ENCODE results near the gene HNRNPH3. TPM values are rescaled to one million over a fixed set of nuclear protein-coding genes. Genes with fewer than 3 reads are reported as not detected.

Gene HNRNPH3
- total RNA-seq (2012; rRNA removed): 12.4 and 15.5 TPM in 2 replicates

- Histone ChIP-seq H3K4me2 (ENCODE audit: low read length) (peak within 1 kb of the TSS; percentile 97), H3K9me3 (replicated peaks; ENCODE audit: low read length) (no peaks in the 10 kb centered on the region), H3K36me3 (ENCODE audit: insufficient read depth, low read length) (peaks cover 5% of the 10 kb centered on the region), H3K4me3 (ENCODE audit: low read length) (peak within 1 kb of the TSS; percentile 96), H3K27me3 (ENCODE audit: control insufficient read depth, insufficient read depth, low read length) (no peaks in the 10 kb centered on the region), H3K4me1 (ENCODE audit: control insufficient read depth, insufficient read depth, low read length) (peaks cover 44% of the 10 kb centered on the region), H3K9ac (ENCODE audit: low read depth, low read length) (peak within 1 kb of the TSS; percentile 100)
These were observed at the start of gene HNRNPH3 for GRCh38 chr10:68331455-68332258. TSS of gene HNRNPH3 (plus strand) at chr10:68332064. CDS start at chr10:68337222, 5,158 bp downstream.

- H3K36me3 ChIP-seq (ENCODE audit: insufficient read depth, low read length): no peaks in the 10 kb centered on the region
- H3K9me3 ChIP-seq (replicated peaks; ENCODE audit: low read length): no peaks in the 10 kb centered on the region
- peak overlapping the region; percentile 44 for H3K4me2 ChIP-seq (ENCODE audit: low read length)
- H3K27me3 ChIP-seq (ENCODE audit: control insufficient read depth, insufficient read depth, low read length): no peaks in the 10 kb centered on the region
- H3K4me1 ChIP-seq (ENCODE audit: control insufficient read depth, insufficient read depth, low read length): peaks cover 9% of the 10 kb centered on the region
- H3K4me3 ChIP-seq (ENCODE audit: low read length): no peak overlapping the region
- H3K9ac ChIP-seq (ENCODE audit: low read depth, low read length): peak overlapping the region; percentile 24
These were observed 47.5 kb upstream of the HNRNPH3 start for GRCh38 chr10:68284062-68285001.

GRCh38 chr10:68288717-68289116, 43.1 kb upstream of the HNRNPH3 start:
- no peaks in the 10 kb centered on the region for H3K27me3 ChIP-seq (ENCODE audit: control insufficient read depth, insufficient read depth, low read length)
- H3K4me2 ChIP-seq (ENCODE audit: low read length): no peak overlapping the region
- peaks cover 9% of the 10 kb centered on the region for H3K4me1 ChIP-seq (ENCODE audit: control insufficient read depth, insufficient read depth, low read length)
- H3K4me3 ChIP-seq (ENCODE audit: low read length): no peak overlapping the region
- H3K9me3 ChIP-seq (replicated peaks; ENCODE audit: low read length): no peaks in the 10 kb centered on the region
- no peak overlapping the region for H3K9ac ChIP-seq (ENCODE audit: low read depth, low read length)
- H3K36me3 ChIP-seq (ENCODE audit: insufficient read depth, low read length): no peaks in the 10 kb centered on the region

- Histone ChIP-seq H3K4me2 (ENCODE audit: low read length) (no peak overlapping the region), H3K4me1 (ENCODE audit: control insufficient read depth, insufficient read depth, low read length) (no peaks in the 10 kb centered on the region), H3K9me3 (replicated peaks; ENCODE audit: low read length) (no peaks in the 10 kb centered on the region), H3K27me3 (ENCODE audit: control insufficient read depth, insufficient read depth, low read length) (no peaks in the 10 kb centered on the region), H3K4me3 (ENCODE audit: low read length) (no peak overlapping the region), H3K36me3 (ENCODE audit: insufficient read depth, low read length) (no peaks in the 10 kb centered on the region), H3K9ac (ENCODE audit: low read depth, low read length) (no peak overlapping the region)
These were observed 41.1 kb upstream of the HNRNPH3 start for GRCh38 chr10:68290736-68291135.

GRCh38 chr10:68296843-68297663, 34.8 kb upstream of the HNRNPH3 start:
- Histone ChIP-seq H3K9ac (ENCODE audit: low read depth, low read length) (no peak overlapping the region), H3K4me1 (ENCODE audit: control insufficient read depth, insufficient read depth, low read length) (no peaks in the 10 kb centered on the region), H3K36me3 (ENCODE audit: insufficient read depth, low read length) (no peaks in the 10 kb centered on the region), H3K4me2 (ENCODE audit: low read length) (no peak overlapping the region), H3K9me3 (replicated peaks; ENCODE audit: low read length) (no peaks in the 10 kb centered on the region), H3K4me3 (ENCODE audit: low read length) (no peak overlapping the region), H3K27me3 (ENCODE audit: control insufficient read depth, insufficient read depth, low read length) (no peaks in the 10 kb centered on the region)

- no peak overlapping the region for H3K9ac ChIP-seq (ENCODE audit: low read depth, low read length)
- H3K36me3 ChIP-seq (ENCODE audit: insufficient read depth, low read length): no peaks in the 10 kb centered on the region
- no peaks in the 10 kb centered on the region for H3K27me3 ChIP-seq (ENCODE audit: control insufficient read depth, insufficient read depth, low read length)
- H3K4me2 ChIP-seq (ENCODE audit: low read length): no peak overlapping the region
- H3K4me3 ChIP-seq (ENCODE audit: low read length): no peak overlapping the region
- no peaks in the 10 kb centered on the region for H3K4me1 ChIP-seq (ENCODE audit: control insufficient read depth, insufficient read depth, low read length)
- no peaks in the 10 kb centered on the region for H3K9me3 ChIP-seq (replicated peaks; ENCODE audit: low read length)
These were observed 30.6 kb upstream of the HNRNPH3 start for GRCh38 chr10:68301301-68301700.

GRCh38 chr10:68301790-68302502, 29.9 kb upstream of the HNRNPH3 start:
- no peak overlapping the region for H3K4me2 ChIP-seq (ENCODE audit: low read length)
- H3K9me3 ChIP-seq (replicated peaks; ENCODE audit: low read length): no peaks in the 10 kb centered on the region
- no peak overlapping the region for H3K4me3 ChIP-seq (ENCODE audit: low read length)
- H3K36me3 ChIP-seq (ENCODE audit: insufficient read depth, low read length): no peaks in the 10 kb centered on the region
- no peaks in the 10 kb centered on the region for H3K27me3 ChIP-seq (ENCODE audit: control insufficient read depth, insufficient read depth, low read length)
- no peaks in the 10 kb centered on the region for H3K4me1 ChIP-seq (ENCODE audit: control insufficient read depth, insufficient read depth, low read length)
- H3K9ac ChIP-seq (ENCODE audit: low read depth, low read length): no peak overlapping the region

GRCh38 chr10:68302503-68302823, 29.4 kb upstream of the HNRNPH3 start:
- H3K9ac ChIP-seq (ENCODE audit: low read depth, low read length): no peak overlapping the region
- H3K4me1 ChIP-seq (ENCODE audit: control insufficient read depth, insufficient read depth, low read length): no peaks in the 10 kb centered on the region
- H3K4me3 ChIP-seq (ENCODE audit: low read length): no peak overlapping the region
- no peaks in the 10 kb centered on the region for H3K9me3 ChIP-seq (replicated peaks; ENCODE audit: low read length)
- H3K4me2 ChIP-seq (ENCODE audit: low read length): no peak overlapping the region
- no peaks in the 10 kb centered on the region for H3K27me3 ChIP-seq (ENCODE audit: control insufficient read depth, insufficient read depth, low read length)
- H3K36me3 ChIP-seq (ENCODE audit: insufficient read depth, low read length): no peaks in the 10 kb centered on the region

GRCh38 chr10:68302871-68303270, 29.0 kb upstream of the HNRNPH3 start:
- H3K4me3 ChIP-seq (ENCODE audit: low read length): no peak overlapping the region
- H3K36me3 ChIP-seq (ENCODE audit: insufficient read depth, low read length): no peaks in the 10 kb centered on the region
- H3K27me3 ChIP-seq (ENCODE audit: control insufficient read depth, insufficient read depth, low read length): no peaks in the 10 kb centered on the region
- no peaks in the 10 kb centered on the region for H3K4me1 ChIP-seq (ENCODE audit: control insufficient read depth, insufficient read depth, low read length)
- no peak overlapping the region for H3K4me2 ChIP-seq (ENCODE audit: low read length)
- H3K9me3 ChIP-seq (replicated peaks; ENCODE audit: low read length): no peaks in the 10 kb centered on the region
- H3K9ac ChIP-seq (ENCODE audit: low read depth, low read length): no peak overlapping the region

GRCh38 chr10:68303849-68304412, 27.9 kb upstream of the HNRNPH3 start:
- Histone ChIP-seq H3K4me1 (ENCODE audit: control insufficient read depth, insufficient read depth, low read length) (no peaks in the 10 kb centered on the region), H3K9me3 (replicated peaks; ENCODE audit: low read length) (no peaks in the 10 kb centered on the region), H3K4me3 (ENCODE audit: low read length) (no peak overlapping the region), H3K27me3 (ENCODE audit: control insufficient read depth, insufficient read depth, low read length) (no peaks in the 10 kb centered on the region), H3K36me3 (ENCODE audit: insufficient read depth, low read length) (no peaks in the 10 kb centered on the region), H3K9ac (ENCODE audit: low read depth, low read length) (no peak overlapping the region), H3K4me2 (ENCODE audit: low read length) (no peak overlapping the region)
